Right lobe of liver (tissue), 4 donors: ENCODE data around the gene CCDC141.

Experiments used
- POLR2A ChIP-seq: fragments of 450-650 bp; IDR thresholded peaks from one replicate; pipeline ENCODE4 v1.6.1; 2017; ENCODE audit warnings: antibody characterized with exemption, mild to moderate bottlenecking
- TF ChIP-seq, protein P1 (sequence below), 4 donors: fragments of 200-600 bp in 3 of 4; fragments of 450-650 bp in 1 of 4; IDR thresholded peaks; one replicate each; pipeline versions ENCODE4 v1.5.1 to v1.8.0; 2016 to 2022; ENCODE audit warnings: antibody characterized with exemption in 4 of 4, mild to moderate bottlenecking in 2 of 4
- donor health status: DM: no; HTN: no; CAD: no.
- donor health status: DM: no; HTN: no; CAD: no.
- donor health status: DM: no; HTN: yes; CAD: no.

DNA sequence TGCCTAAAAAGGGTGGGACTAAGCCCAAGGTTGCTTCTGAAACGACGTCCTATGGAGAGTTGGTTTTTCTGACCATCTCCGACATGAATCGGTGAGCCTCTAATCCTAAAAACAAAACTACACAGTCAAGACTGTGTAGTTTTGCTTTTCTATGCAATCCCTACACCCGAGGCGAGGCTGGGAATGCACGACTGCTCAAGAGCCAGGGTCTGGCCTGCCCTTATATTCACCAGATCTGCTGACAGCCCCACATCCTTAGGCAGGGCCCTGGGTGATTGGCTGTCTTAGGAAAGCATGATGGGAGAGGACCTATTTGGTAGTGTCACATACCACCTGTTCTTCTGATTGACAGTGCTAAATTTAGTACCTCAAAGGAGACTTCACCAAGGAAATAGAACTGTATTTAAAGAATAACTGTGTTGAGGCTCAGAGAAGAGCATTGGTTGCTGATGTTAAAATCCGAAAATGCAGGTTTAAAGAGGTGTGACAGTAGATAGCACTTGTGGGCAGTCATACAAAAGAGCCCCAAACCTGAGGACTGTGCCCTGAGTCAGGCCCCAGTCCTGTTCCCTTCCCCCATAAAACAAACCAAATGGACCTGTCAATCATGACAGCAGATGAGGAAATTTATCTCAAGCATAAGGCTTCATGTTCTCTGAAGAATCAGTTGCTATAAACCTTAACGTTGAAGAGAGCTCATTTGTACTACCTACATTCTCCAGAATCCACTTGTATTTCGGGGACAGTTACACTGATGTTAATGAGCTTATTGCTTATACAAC, 242.5 kb downstream of the CCDC141 start, which contains the start of gene TTN:
- TF ChIP-seq, protein P1, sequence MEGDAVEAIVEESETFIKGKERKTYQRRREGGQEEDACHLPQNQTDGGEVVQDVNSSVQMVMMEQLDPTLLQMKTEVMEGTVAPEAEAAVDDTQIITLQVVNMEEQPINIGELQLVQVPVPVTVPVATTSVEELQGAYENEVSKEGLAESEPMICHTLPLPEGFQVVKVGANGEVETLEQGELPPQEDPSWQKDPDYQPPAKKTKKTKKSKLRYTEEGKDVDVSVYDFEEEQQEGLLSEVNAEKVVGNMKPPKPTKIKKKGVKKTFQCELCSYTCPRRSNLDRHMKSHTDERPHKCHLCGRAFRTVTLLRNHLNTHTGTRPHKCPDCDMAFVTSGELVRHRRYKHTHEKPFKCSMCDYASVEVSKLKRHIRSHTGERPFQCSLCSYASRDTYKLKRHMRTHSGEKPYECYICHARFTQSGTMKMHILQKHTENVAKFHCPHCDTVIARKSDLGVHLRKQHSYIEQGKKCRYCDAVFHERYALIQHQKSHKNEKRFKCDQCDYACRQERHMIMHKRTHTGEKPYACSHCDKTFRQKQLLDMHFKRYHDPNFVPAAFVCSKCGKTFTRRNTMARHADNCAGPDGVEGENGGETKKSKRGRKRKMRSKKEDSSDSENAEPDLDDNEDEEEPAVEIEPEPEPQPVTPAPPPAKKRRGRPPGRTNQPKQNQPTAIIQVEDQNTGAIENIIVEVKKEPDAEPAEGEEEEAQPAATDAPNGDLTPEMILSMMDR (IDR thresholded peaks at IDR 0.05), result no peak
- no peak for TF ChIP-seq POLR2A
